GM18870 (cell line): ENCODE data around the gene PHF12.
"Not testable (repeated sequence)": the region's sequence is repeated elsewhere in the genome, so short reads cannot be mapped to it uniquely, and the experiment has no call there.

Experiments used
- ATAC-seq: cut with Tn5 transposase; IDR thresholded peaks from one replicate; pipeline ENCODE4 v1.9.1; 2021; ENCODE audit warnings: moderate library complexity; ENCODE audit not compliant: unreplicated experiment

The PHF12 gene

DNA sequence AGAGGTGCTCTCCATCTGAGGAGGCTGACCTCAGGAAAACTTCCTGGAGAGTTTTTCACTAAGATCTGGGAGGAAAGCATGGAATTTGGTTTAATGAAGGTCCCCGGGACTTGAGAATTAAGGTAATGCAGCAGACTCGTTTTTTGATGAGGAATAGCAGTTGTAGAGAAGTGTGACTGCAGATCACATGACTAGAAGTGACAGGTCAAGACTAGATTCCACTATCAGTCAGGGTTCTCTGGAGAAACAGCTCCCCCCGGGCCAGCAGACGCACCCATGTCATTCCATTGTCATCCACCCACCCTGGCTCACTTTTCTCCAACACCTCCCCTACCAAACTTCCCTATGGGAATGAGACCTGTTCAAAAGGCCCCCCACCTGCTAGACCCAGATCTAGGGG lies 46.5 kb downstream of the PHF12 start:
- no peak for ATAC-seq

DNA sequence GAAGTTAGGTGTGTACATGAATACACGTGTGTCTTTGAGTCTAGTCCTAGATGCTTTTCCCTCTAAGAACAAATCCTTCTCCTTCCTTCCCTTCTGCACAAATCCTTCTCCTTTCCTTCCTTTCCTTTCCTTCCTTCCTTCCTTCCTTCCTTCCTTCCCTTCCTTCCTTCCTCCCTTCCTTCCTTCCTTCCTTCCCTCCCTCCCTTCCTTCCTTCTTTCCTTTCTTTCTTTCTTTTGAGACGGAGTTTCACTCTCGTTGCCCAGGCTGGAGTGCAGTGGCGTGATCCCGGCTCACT lies 47.8 kb downstream of the PHF12 start:
- not testable (repeated sequence) for ATAC-seq

DNA sequence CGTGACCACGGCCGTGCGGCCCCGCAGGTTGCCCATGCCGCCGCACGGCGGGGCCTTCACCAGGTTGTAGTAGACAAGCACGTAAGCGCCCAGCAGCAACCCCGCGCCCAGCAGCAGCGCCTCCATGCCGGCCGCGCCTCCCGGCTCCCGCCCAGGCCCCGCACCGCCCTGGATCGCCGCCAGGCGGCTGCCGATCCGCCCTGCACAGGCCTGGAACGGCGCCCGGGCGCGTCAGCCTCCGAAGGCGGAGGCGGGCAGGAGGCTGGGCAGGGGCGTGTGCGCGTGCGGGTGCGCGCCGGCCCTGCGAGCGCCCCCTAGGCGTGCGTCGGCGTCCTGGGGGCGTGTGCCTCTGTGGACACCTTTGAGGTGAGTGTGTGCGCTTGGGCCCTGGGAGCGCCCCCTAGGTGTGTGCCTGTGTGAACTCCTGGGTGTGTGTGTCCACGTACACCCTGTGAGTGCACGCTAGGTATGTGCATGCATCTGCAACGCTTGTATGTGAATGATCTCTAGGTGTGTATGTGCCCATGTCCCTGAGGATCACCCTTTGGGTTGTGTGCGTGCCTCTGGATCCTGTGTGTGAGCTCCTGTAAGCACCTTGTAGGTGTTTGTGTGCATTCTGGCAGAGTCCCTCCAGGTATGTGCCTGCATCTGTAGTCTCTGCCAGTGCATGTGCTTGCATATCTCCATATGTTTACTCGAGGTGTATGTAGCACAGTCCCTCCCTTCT lies 48.3 kb downstream of the PHF12 start, which contains the start of gene DHRS13:
TSS of gene DHRS13 (minus strand) at position 261 of the 727 bp plus-strand sequence. CDS start at position 126, 135 bp downstream.
- no peak for ATAC-seq

DNA sequence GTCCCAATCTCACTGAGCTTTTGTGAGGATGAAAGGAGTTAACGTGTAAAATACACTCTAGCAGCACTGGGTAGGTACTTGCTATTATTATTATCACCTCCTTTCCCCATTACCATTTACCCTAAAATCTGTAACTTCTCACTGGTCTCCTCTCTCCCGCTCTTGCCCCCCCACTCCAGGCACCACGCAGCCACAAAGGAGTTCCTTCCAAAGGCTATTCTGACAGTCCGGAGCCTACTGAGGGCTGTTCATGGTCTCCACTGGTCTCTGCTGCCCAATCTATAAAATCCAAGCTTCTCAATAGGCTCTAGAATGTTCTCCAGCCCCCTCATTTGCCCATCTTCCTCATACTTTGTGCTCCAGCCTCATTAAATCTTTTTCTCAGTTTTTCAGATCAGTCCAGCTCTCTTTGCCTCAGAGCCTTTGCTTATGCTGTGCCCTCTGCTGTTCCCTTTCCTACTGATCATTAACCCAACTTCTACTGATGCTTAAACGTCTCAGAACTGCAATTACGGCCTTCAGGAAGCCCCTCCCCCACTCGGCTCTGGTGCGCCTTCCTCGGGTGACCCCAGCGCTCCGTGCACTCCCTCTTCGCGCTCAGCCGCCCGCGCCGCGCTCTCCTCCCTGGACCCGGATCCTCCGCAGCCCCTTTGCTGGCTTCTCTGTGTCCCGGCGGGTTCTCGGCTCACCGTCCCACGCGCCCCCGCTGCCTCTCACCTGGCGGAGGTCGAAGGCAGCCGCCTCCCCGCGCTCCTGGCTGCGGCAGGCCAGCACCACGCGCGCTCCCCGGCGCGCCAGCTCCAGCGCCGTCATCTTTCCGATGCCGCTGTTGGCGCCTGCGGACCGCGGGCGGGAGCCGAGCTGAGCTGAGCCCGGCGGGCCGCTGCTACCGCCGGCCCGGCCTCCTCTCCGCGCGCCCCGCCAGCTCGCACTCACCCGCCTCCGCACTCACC lies 49.2 kb downstream of the PHF12 start:
- ATAC-seq, result no peak

DNA sequence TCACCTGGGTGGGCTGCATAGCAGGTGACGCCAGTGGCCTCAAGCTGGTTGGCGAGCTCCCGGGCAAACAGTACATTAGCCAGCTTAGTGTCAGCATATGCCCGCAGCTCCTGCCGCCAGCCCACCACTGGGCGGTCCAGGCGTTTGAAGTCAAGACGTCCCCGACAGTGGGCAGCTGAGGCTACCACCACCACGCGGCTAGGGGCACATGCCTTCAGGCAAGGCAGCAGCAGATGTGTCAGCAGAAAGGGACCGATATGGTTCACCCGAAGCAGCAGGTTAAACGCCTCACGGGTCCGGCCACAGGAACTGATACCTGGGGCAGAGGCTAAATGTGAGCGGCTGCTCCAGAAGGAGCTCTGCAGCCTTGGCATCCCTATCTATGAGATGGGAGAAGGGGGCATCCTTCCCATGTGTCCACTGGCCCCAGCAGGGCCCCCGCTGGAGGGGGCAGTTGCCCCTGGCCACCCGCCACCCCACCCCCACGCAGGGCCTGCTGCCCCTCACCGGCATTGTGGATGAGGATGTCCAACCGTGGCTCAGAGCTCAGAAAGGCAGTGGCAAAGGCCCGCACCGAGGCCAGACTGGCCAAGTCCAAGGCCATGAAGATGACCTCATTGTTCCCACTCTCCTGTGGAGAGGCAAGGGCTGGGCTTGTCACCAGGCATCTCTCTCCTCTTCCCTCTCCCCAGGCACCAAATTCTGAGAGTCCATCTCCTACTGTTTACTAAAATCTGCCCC lies 50.2 kb downstream of the PHF12 start:
- ATAC-seq, result no peak

DNA sequence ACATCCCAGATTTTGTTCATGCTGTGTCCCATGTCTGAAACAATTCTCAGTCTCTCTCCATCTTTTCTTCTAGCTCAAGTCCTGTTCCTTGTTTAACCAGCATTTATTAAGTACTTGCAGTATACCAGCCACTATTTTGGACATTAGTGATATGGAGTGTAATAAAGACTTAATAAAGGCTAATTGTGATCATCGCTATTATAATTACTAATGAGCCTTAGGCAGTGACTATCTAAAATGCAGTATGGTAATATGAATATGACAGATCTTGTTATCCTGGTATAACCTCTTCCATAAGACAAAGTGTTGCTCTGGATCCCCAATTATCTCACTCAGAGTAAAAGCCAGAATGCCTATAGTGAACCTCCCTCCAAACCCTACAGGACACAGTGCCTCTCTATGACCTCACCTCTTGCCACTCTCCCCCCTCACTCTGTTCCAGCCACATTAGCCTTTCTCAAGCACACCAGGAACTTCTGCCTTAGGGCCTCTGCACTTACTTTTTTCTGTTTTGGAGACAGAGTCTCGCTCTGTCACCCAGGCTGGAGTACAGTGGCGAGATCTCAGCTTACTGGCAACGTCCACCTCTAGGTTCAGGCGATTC lies 52.0 kb downstream of the PHF12 start:
- no peak for ATAC-seq

DNA sequence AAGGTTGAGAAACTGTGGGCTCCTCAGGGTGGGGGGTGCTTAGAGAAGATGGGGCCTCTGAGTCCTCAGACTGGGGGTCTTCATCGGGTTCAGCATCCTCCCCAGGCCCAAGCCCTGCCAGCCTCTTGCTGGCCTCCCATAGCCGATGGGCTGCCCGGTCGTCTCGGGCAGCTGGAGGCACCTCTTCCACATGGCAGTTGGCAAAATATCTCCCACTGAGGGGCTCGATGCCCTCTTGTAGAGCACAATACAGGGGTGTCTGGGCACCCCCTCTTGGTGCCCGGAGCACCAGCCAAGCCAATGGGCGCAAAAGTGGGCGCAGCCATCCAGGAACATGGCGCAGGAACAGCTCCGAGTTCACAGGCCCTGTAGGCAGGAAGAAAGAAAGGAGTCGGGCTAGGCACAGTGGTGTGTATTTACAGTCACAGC lies 52.8 kb downstream of the PHF12 start:
- ATAC-seq, result no peak

DNA sequence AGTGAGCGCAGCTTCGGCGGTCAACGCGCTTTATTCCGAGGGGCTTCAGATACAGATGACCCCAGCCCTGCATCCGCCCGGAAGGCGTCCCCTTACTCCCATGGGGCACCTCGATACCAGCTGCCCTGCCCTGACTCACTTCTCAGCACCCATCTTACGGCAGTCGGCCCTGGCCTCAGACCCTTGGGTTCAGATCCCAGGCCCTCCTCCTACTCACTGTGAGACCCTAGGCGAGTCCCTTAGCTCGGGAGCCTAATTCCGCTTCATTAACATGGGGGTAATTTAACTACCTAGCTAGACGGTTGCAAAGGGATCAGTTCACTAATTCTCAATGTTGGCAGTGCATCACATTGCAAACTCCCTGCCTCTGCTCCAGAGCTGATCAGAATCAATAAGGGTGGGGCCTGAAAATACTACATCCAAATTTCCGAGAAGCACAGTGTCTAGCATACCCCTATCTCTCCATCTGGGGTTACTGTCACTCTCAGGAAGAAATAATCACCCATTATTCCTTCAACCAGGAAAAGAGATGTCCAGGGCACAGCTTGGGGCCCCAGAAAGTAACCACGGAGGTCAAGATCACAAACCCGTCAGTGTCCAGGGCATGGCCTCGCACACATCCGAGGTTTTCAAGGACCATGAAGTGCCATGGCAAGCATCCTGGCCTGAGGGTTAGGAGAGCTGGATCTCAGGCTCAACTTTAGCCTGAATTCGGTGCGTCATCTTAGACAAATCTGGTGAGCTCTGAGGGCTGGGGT lies 53.4 kb downstream of the PHF12 start:
- ATAC-seq, result no peak

DNA sequence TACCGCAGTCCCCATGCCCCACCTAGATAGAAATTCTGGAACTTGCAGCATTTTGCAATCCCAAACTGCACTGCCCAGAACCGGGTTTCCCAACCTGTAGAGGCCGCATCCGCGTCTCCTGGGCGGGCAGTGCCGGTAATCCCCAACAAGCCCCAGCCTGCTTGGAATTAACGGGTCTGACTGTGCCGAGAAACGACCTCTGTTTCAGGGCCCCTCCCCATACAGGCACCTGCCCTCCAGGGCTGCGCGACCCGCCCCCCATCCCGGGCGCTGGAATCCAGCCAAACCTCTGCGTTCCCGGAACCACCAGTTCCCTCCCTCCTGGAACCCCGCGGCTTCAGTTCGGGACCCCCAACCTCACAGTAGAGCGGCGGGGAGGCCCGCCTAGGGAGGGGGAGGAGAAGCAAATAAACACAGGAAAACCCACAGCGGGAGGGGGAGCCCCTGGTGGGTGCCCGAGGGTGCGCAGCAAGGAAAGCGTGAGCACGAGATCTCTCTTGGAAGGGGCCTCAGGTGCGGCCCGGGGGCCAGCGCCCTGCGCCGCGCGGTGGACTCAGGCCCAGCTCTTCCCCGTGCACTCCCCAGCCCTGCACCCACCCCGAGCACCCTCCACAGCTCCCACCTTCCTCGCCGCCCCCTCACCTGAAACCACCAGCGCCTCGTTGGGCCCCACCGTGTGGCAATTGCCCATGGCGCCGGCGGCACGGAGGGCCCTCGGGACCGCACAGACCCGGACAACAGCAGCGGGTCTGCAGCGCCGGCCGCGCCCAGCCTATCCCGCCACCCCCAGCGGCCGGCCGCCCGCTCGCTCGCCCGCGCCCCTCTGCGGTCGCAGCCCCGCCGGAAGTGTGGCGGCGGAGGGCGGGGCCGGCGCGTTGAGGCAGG lies 54.2 kb downstream of the PHF12 start, which contains the start of gene FLOT2:
TSS of gene FLOT2 (minus strand) at position 850 of the 885 bp plus-strand sequence. CDS start at position 691, 159 bp downstream.
- ATAC-seq, result no peak

DNA sequence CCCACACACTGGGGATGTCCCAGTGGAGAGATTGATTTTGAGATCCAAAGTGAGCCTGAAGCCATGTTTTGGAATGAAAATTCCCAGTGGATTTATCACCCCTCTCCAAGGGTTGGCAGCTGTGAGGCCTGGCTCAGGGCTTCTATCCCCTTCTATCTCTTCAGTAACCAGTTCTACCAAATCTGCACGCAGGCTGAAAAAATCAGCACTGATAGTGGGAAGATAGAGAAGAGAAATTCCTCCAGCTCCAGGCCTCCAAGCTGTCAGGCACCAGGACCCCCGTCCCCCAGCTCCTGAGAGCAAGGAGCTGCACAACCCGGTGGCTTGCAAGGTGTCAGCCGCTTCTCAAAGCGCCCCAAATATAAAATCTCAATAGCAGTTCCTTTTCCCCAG lies 54.8 kb downstream of the PHF12 start:
- no peak for ATAC-seq

DNA sequence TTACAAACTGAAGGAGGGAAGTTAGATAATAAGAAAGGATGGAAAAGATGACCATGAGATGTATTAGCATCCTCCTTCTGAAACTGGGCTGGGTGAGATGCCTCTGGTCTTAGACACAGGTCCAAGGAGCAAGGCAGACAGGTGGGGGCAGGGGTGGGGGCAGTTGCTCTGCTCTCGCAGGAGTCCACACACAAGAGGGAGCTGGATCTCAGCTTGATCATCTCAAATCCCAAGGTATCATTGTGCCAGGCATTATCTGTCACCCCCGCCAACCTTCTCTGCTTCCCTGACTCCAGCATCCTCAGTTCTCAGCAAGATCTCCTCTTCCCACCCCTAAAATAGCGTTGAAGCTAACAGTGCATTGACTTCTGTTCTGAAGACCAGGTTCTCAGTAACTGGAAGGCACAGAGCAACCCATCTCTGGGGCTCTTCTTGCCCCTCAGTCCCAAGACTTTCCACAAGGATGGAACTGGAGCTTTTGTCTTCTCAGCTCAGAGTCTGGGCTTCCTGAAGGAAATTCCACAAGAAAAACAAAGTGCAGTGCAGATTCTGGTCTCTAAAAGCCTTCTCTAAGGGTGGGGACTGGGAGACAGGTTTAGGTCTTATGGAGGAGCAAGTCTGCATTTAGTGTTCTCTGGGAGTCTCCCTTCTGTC lies 55.4 kb downstream of the PHF12 start:
- ATAC-seq, result no peak

DNA sequence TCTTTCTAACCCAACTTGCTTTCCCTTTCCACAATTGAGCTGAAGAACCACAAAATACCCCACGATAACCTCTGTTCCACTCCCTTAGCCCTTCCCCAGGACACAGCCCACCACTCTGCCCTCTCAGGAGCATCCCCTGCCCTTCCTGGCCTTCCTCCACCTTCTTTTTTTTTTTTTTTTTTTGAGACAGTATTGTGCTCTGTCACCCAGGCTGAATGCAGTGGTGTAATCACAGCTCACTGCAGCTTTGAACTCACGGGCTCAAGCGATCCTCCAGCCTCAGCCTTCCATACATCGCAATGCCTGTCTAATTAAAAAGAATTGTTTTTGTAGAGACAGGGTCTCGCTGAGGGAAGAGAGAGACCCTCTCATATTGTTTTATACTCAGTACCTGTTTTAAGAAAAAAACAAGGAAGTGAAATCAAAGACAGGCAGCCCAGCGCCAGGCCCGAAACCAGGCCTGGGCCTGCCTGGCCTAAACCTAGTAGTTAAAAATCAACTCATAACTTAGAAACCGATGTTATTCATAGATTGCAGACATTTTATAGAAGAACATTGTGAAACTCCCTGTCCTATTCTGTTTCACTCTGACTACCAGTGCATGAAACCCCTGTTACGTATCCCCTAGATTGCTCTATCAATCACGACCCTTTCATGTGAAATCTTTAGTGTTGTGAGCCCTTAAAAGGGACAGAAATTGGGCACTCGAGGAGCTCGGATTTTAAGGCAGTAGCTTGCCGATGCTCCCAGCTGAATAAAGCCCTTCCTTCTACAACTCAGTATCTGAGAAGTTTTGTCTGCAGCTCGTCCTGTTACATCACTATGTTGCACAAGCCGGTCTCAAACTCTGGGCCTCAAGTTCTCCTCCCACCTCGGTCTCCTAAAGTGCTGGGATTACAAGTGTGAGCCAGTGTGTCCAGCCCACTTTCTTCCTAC lies 57.8 kb downstream of the PHF12 start:
- not testable (repeated sequence) for ATAC-seq

DNA sequence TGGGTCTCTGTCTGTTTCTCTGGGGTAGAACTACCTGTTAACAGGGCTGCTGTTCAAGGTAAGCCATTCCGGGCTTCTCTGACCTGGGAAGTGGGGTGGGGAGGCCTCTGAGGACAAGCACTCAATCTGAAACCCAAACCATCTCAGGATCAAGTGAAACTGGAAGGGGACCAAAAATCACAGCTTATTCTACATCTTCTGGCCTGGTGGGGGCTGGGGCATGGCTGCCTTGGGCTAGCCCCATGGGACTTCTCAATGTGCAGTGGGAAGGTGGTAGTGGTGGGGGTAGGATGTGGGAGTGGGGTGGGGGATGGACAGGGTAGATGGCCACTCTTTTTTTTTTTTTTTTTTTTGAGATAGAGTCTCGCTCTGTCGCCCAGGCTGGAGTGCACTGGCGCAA lies 59.3 kb downstream of the PHF12 start:
- ATAC-seq, result no peak

DNA sequence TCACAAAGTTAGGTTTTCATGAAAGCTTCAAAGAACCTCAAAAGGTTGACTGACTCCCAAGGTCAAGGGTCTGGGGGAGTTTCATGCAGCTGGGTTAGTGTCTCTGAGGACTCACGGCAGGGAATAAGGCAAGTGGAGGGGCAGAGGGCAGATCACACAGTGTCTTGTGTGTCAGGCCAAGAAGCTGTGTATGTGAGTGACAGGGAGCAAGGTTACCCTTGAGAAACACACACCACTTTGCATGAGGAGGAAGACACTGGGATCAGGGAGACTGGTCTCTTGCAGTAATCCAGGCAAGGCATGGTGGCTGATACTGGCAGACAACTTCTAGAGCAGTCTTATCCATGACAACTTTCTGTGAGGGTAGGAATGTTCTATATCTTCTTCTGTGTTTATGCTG lies 60.1 kb downstream of the PHF12 start:
- ATAC-seq, result no peak

DNA sequence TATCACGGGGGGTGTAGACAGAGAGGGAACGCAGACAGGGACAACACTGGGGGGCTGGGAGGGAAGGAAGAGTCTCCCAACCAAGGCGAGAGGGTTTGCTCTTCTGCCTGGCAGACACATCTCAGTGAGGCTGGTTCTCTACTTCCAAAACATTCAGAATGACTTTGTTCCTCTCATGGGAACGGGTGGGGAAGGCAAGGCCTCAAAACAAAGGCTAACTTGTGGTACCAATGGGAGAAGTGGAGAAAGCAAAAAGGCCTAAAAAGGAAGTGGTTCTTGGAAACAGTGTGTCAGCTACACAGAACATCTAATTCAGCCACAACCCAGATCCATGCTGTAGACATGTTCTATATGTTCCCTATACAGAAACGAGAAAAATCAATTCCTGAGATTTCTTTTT lies 61.3 kb downstream of the PHF12 start:
- ATAC-seq, result no peak

DNA sequence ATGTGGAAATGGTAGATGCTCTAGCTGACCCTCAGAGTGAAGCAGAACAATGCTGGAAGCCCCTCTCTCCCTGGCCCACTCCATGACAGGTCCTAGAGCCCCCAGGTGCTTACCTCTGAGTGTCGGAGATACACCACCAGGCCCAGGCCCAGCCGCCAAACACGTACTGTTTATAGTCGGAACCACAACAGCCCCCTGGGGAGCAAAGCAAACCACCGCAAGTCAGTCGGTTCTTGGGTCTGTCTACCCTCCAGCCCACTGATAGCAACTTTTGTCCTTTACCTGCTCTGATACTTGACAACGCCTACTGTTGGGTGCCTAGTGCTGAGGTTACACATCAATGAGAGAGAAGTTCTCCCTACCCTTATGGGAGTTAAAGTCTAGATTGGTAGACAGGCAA lies 62.5 kb downstream of the PHF12 start:
- no peak for ATAC-seq

DNA sequence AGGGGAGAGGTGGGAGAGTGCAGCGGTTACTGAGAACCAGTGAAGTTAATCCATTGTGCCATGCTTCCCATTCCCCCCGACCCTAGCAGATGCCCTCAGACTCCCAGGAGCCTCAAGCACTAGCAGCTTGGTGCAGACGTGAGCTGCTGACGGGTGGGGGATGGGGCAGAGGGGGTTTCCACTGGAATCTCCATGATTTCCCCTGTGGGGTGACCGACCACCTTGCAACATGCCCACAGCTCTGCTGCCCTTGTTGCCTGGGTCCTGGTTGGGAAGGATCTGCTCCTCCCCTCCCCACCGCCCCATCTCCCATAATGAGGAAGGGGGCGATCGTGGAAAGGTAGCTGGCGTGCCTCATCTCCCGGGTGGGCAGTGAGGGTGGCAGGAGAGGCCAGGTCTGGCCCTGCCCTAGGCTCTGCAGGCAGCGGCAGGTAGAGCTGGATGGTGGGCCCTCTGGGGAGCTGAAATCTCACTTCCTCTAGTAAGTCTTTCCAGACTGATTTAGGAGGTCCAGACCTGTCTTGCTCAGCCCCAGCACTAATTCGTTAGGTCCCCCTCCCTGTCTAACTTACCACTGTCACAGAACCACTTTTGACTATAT lies 63.3 kb downstream of the PHF12 start:
- ATAC-seq, result no peak
